ENCODE results near the gene RGS9BP. TPM values are rescaled to one million over a fixed set of nuclear protein-coding genes. Genes with fewer than 3 reads are reported as not detected.
A peak's percentile ranks its signal among the peaks of the same experiment; 100 is the strongest.
"Not testable (repeated sequence)": the region's sequence is repeated elsewhere in the genome, so short reads cannot be mapped to it uniquely, and the experiment has no call there.

RGS9BP gene
- total and polyA plus RNA-seq, 2 donors from 2014 or later, result 0.39 to 0.72 TPM

DNA sequence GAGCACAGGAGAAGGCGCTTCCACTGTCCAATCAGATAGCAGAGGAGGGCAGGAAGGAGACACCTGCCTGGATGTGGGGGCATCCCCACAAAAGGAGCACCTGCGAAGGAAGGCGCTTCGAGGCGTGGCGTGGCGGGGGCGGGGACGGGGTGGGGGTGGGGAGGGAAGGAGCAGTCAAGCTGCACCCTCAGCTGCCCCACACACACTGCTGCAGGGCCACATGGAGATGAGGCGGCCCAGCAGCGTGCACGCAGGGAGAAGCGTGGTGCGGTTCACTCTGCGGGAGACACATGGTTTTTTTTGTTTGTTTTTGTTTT lies 22.1 kb upstream of the RGS9BP start:
- peaks cover 0 to 15% (median 6%) of the 10 kb centered on the region in 3 donors for H3K36me3 ChIP-seq (ENCODE audit: control insufficient read depth in 2 of 3, insufficient read depth in 3 of 3, low read length in 3 of 3)
- no peak overlapping the region for H3K4me3 ChIP-seq (ENCODE audit: low read length in 3 of 3)
- intact Hi-C loops (cut with DNase I), result no loop called here
- DNase-seq (no peak), FAIRE-seq (no peak)
- peak overlapping the region in 1 of 2 donors; percentile 17 for H3K27ac ChIP-seq (ENCODE audit: low read depth in 2 of 2, low read length in 2 of 2)
- H3K27me3 ChIP-seq (ENCODE audit: control insufficient read depth, insufficient read depth, low read length), result no peaks in the 10 kb centered on the region
- H3K9ac ChIP-seq (ENCODE audit: low read length in 3 of 3), result no peak overlapping the region
- no peaks in the 10 kb centered on the region for H3K9me3 ChIP-seq (ENCODE audit: control insufficient read depth in 2 of 3, insufficient read depth in 1 of 3, low read length in 3 of 3)
- TF ChIP-seq, protein P1, sequence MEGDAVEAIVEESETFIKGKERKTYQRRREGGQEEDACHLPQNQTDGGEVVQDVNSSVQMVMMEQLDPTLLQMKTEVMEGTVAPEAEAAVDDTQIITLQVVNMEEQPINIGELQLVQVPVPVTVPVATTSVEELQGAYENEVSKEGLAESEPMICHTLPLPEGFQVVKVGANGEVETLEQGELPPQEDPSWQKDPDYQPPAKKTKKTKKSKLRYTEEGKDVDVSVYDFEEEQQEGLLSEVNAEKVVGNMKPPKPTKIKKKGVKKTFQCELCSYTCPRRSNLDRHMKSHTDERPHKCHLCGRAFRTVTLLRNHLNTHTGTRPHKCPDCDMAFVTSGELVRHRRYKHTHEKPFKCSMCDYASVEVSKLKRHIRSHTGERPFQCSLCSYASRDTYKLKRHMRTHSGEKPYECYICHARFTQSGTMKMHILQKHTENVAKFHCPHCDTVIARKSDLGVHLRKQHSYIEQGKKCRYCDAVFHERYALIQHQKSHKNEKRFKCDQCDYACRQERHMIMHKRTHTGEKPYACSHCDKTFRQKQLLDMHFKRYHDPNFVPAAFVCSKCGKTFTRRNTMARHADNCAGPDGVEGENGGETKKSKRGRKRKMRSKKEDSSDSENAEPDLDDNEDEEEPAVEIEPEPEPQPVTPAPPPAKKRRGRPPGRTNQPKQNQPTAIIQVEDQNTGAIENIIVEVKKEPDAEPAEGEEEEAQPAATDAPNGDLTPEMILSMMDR (IDR thresholded peaks at IDR 0.05; ENCODE audit: borderline replicate concordance, extremely low read depth, insufficient read depth), result no peak
- H3K4me1 ChIP-seq (ENCODE audit: control insufficient read depth in 2 of 3, insufficient read depth in 2 of 3, low read depth in 1 of 3, low read length in 3 of 3), result no peaks in the 10 kb centered on the region

- H3K27me3 ChIP-seq (ENCODE audit: control insufficient read depth, insufficient read depth, low read length); DNase-seq; H3K4me1 ChIP-seq (ENCODE audit: control insufficient read depth in 2 of 3, insufficient read depth in 2 of 3, low read depth in 1 of 3, low read length in 3 of 3); intact Hi-C loops (cut with DNase I); H3K4me3 ChIP-seq (ENCODE audit: low read length in 3 of 3); H3K27ac ChIP-seq (ENCODE audit: low read depth in 2 of 2, low read length in 2 of 2); H3K9me3 ChIP-seq (ENCODE audit: control insufficient read depth in 2 of 3, insufficient read depth in 1 of 3, low read length in 3 of 3); H3K9ac ChIP-seq (ENCODE audit: low read length in 3 of 3); FAIRE-seq: not testable (repeated sequence)
- peaks cover 0 to 11% (median 4%) of the 10 kb centered on the region in 3 donors for H3K36me3 ChIP-seq (ENCODE audit: control insufficient read depth in 2 of 3, insufficient read depth in 3 of 3, low read length in 3 of 3)
Measured at GRCh38 chr19:32656379-32656778, 19.3 kb upstream of the RGS9BP start.

GRCh38 chr19:32658075-32658474 lies 17.6 kb upstream of the RGS9BP start:
- no peak overlapping the region for H3K4me3 ChIP-seq (ENCODE audit: low read length in 3 of 3)
- H3K27ac ChIP-seq (ENCODE audit: low read depth in 2 of 2, low read length in 2 of 2), result no peak overlapping the region
- H3K36me3 ChIP-seq (ENCODE audit: control insufficient read depth in 2 of 3, insufficient read depth in 3 of 3, low read length in 3 of 3), result peaks cover 0 to 11% (median 4%) of the 10 kb centered on the region in 3 donors
- H3K4me1 ChIP-seq (ENCODE audit: control insufficient read depth in 2 of 3, insufficient read depth in 2 of 3, low read depth in 1 of 3, low read length in 3 of 3), result no peaks in the 10 kb centered on the region
- no peak overlapping the region for H3K9ac ChIP-seq (ENCODE audit: low read length in 3 of 3)
- TF ChIP-seq, protein P1 (IDR thresholded peaks at IDR 0.05; ENCODE audit: borderline replicate concordance, extremely low read depth, insufficient read depth), result no peak
- intact Hi-C loops (cut with DNase I), result no loop called here
- no peaks in the 10 kb centered on the region for H3K27me3 ChIP-seq (ENCODE audit: control insufficient read depth, insufficient read depth, low read length)
- no peaks in the 10 kb centered on the region for H3K9me3 ChIP-seq (ENCODE audit: control insufficient read depth in 2 of 3, insufficient read depth in 1 of 3, low read length in 3 of 3)
- no peak for DNase-seq
- FAIRE-seq, result no peak

DNA sequence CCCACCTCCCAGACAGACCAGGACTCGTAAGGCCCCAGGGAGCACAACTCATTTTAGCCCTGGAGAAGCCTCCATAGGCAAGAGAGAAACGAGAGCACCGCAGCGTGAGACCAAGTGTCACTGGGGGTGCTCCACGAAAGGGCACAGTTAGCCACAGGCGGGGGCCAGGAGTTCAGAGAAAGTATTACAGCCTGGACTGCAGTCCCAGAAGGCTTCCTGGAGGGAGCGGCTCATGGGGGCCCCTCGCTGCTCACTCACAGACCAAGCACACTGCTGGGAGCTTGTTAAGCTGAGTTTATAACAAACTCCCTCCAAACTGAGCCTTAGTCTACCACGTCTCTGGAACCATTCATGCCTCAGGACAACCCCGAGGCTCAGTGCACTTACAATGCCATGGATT lies 17.1 kb upstream of the RGS9BP start:
- DNase-seq (no peak), FAIRE-seq (no peak)
- TF ChIP-seq, protein P1 (IDR thresholded peaks at IDR 0.05; ENCODE audit: borderline replicate concordance, extremely low read depth, insufficient read depth), result no peak
- no peaks in the 10 kb centered on the region for H3K27me3 ChIP-seq (ENCODE audit: control insufficient read depth, insufficient read depth, low read length)
- H3K4me1 ChIP-seq (ENCODE audit: control insufficient read depth in 2 of 3, insufficient read depth in 2 of 3, low read depth in 1 of 3, low read length in 3 of 3), result no peaks in the 10 kb centered on the region
- H3K36me3 ChIP-seq (ENCODE audit: control insufficient read depth in 2 of 3, insufficient read depth in 3 of 3, low read length in 3 of 3), result peaks cover 0 to 11% (median 4%) of the 10 kb centered on the region in 3 donors
- H3K9me3 ChIP-seq (ENCODE audit: control insufficient read depth in 2 of 3, insufficient read depth in 1 of 3, low read length in 3 of 3), result no peaks in the 10 kb centered on the region
- no peak overlapping the region for H3K4me3 ChIP-seq (ENCODE audit: low read length in 3 of 3)
- intact Hi-C loops (cut with DNase I), result no loop called here
- no peak overlapping the region for H3K27ac ChIP-seq (ENCODE audit: low read depth in 2 of 2, low read length in 2 of 2)
- H3K9ac ChIP-seq (ENCODE audit: low read length in 3 of 3), result no peak overlapping the region

All from kidney (tissue), 14 donors.